Keratinocyte (primary cell): ENCODE results near the gene SLC45A2.

Source experiments
- CTCF ChIP-seq, 3 experiments: IDR thresholded peaks in 1 of 3; conservative IDR thresholded peaks in 1 of 3; optimal IDR thresholded peaks in 1 of 3; 2 replicates in 2 of 3; 3 replicates in 1 of 3; pipeline versions ENCODE3 to v1.5.1; 2011; ENCODE audit warnings: low read length in 3 of 3, mild to moderate bottlenecking in 3 of 3, moderate library complexity in 2 of 3, control low read depth in 1 of 3, inconsistent platforms in 1 of 3; ENCODE audit not compliant: insufficient read depth in 2 of 3; ENCODE audit errors: extremely low read depth in 1 of 3
- EZH2 ChIP-seq: IDR thresholded peaks from one replicate; pipeline ENCODE4 v1.6.1; 2012; ENCODE audit warnings: inconsistent platforms, mild to moderate bottlenecking, low read length, moderate library complexity

DNA sequence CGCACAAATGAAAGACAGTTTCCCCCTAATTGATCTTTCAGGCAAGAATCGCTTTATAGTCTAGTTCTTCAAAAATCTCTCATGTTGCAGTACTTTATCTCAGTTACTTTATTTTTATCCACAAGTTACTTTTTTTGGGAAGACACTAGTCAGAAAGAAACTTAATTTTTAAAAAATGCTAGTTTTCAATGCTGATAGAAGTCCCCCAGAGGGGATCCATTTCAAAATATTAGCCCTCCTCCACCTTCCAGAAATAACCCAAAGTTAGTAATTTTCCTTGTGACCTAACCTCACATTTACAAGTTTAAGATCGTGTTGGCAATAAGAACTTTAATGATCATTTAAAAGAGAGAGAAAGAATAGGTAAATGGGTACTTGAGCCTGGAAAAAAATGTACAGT is 47.5 kb upstream of the SLC45A2 start:
- no peak for TF ChIP-seq CTCF (optimal IDR thresholded peaks at IDR 0.05 in 1 of 3, IDR thresholded peaks at IDR 0.05 in 1 of 3, conservative IDR thresholded peaks at IDR 0.05 in 1 of 3; ENCODE audit: extremely low read depth in 1 of 3, insufficient read depth in 2 of 3, low read length in 3 of 3)
- no peak for TF ChIP-seq EZH2
